UCSD-AML1 (cell line): ENCODE measurements around the gene PCDHA1.
A peak's percentile ranks its signal among the peaks of the same experiment; 100 is the strongest.
"Not testable (repeated sequence)": the region's sequence is repeated elsewhere in the genome, so short reads cannot be mapped to it uniquely, and the experiment has no call there.

ENCODE experiments used
- DNase-seq: peaks from one replicate; lab custom pipeline; 2025; ENCODE audit not compliant: unreplicated experiment; lab: John Stamatoyannopoulos, UW

Gene PCDHA1

DNA sequence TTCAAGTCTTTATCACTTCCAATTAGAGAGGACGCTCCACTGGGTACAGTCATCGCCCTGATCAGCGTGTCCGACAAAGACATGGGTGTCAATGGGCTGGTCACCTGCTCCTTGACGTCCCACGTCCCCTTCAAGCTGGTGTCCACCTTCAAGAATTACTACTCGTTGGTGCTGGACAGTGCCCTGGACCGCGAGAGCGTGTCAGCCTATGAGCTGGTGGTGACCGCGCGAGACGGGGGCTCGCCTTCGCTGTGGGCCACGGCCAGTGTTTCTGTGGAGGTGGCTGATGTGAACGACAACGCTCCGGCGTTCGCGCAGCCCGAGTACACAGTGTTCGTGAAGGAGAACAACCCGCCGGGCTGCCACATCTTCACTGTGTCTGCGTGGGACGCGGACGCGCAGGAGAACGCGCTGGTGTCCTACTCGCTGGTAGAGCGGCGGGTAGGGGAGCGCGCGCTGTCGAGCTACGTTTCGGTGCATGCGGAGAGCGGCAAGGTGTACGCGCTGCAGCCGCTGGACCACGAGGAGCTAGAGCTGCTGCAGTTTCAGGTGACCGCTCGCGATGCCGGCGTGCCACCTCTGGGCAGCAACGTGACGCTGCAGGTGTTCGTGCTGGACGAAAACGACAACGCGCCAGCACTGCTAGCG is 22.4 kb downstream of the PCDHA1 start:
- DNase-seq = not testable (repeated sequence)

- DNase-seq = no peak
Observed at GRCh38 chr5:140808889-140809291, 22.9 kb downstream of the PCDHA1 start.

DNA sequence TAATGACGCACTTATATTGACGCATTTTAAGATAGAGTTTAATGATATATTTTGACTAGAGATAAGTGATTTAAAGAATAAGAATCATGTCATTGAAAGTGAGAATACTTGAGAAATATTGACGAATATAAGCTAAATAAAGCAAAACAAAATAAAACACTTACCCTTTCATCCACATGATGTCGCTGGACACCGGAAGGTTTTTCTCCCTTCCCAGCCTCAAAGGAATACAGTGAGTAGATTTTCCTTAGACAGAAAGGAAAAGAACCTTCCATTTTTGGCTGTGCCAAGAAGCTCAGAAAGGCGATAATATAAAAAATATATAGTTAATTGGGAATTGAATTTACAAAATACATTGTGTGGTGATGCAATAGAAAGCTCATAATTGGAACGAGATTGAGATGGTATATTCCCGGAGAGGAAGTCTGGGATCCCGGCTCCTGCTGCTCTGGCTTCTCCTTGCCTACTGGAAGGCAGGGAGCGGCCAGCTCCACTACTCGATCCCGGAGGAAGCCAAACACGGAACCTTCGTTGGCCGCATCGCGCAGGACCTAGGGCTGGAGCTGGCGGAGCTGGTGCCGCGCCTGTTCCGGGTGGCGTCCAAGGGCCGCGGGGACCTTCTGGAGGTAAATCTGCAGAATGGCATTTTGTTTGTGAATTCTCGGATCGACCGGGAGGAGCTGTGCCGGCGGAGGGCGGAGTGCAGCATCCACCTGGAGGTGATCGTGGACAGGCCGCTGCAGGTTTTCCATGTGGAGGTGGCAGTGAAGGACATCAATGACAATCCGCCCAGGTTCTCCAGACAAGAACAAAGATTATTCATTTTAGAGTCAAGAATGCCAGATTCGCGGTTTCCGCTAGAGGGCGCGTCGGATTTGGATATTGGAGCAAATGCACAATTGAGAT is 35.7 kb downstream of the PCDHA1 start, which contains the start of gene PCDHA5:
PCDHA5 (plus strand) TSS at position 239 of the 906 bp plus-strand sequence.
- no peak for DNase-seq

GRCh38 chr5:140822281-140822629 is 36.3 kb downstream of the PCDHA1 start:
- no peak for DNase-seq

- not testable (repeated sequence) for DNase-seq
Observed at GRCh38 chr5:140822969-140823368, 37.0 kb downstream of the PCDHA1 start.

- no peak for DNase-seq
Observed at GRCh38 chr5:140823475-140823874, 37.5 kb downstream of the PCDHA1 start.

DNA sequence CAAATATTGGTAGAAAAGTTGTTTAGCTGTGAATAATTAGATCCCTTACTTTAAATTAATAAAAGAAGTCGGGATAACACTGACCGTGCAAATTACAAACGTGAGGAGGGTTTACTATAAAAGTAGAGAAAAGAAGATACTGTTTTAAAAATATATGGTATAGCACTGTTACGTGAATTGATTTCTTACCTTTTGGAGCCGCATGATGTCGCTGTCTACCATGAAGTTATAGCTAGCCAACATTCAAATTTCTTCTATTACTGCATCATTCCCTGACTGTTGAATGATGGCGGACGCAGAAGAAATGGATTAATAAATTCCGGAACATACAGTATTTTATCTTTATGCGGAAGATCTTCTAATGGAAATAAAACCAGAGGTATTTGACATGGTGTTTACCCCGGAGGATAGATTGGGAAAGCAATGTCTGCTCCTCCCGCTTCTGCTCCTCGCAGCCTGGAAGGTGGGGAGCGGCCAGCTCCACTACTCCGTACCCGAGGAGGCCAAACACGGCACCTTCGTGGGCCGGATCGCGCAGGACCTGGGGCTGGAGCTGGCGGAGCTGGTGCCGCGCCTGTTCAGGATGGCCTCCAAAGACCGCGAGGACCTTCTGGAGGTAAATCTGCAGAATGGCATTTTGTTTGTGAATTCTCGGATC is 41.9 kb downstream of the PCDHA1 start, which contains the start of gene PCDHA6:
PCDHA6 (plus strand) TSS at position 257 of the 658 bp plus-strand sequence; CDS start at position 389, 132 bp downstream.
- no peak for DNase-seq

DNA sequence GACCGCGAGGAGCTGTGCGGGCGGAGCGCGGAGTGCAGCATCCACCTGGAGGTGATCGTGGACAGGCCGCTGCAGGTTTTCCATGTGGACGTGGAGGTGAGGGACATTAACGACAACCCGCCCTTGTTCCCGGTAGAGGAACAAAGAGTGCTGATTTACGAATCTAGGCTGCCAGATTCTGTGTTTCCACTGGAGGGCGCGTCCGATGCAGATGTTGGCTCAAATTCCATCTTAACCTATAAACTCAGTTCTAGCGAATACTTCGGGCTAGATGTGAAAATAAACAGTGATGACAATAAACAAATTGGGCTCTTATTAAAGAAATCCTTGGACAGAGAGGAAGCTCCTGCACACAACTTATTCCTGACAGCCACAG is 42.4 kb downstream of the PCDHA1 start:
- DNase-seq = no peak

DNA sequence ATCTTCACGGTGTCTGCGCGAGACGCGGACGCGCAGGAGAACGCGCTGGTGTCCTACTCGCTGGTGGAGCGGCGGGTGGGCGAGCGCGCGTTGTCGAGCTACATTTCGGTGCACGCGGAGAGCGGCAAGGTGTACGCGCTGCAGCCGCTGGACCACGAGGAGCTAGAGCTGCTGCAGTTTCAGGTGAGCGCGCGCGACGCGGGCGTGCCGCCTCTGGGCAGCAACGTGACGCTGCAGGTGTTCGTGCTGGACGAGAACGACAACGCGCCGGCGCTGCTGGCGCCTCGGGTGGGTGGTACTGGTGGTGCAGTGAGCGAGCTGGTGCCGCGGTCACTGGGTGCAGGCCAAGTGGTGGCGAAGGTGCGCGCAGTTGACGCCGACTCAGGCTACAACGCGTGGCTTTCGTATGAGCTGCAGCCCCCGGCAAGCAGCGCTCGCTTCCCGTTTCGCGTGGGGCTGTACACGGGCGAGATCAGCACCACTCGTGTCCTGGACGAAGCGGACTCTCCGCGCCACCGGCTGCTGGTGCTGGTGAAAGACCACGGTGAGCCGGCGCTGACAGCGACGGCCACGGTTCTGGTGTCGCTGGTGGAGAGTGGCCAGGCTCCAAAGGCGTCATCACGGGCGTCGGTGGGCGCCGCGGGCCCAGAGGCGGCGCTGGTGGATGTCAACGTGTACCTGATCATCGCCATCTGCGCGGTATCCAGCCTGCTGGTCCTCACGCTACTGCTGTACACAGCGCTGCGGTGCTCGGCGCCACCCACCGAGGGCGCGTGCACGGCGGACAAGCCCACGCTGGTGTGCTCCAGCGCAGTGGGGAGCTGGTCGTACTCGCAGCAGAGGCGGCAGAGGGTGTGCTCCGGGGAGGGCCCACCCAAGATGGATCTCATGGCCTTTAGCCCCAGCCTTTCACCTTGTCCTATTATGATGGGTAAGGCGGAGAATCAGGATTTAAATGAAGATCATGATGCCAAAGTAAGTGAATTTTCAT is 43.9 kb downstream of the PCDHA1 start:
- DNase-seq = not testable (repeated sequence)

GRCh38 chr5:140833993-140834392 is 48.1 kb downstream of the PCDHA1 start, which contains the start of gene PCDHA7:
TSS of gene PCDHA7 (plus strand) at chr5:140834269. CDS start at chr5:140834384, 115 bp downstream.
- no peak for DNase-seq

- DNase-seq = not testable (repeated sequence)
Observed at GRCh38 chr5:140834439-140835008, 48.6 kb downstream of the PCDHA1 start.

GRCh38 chr5:140835622-140836510 is 49.9 kb downstream of the PCDHA1 start:
- no peak for DNase-seq

- DNase-seq = peak; percentile 38
Observed at GRCh38 chr5:140840978-140841962, 55.3 kb downstream of the PCDHA1 start, which contains the start of gene PCDHA8. TSS of gene PCDHA8 (plus strand) at chr5:140841187. CDS start at chr5:140841322, 135 bp downstream.

DNA sequence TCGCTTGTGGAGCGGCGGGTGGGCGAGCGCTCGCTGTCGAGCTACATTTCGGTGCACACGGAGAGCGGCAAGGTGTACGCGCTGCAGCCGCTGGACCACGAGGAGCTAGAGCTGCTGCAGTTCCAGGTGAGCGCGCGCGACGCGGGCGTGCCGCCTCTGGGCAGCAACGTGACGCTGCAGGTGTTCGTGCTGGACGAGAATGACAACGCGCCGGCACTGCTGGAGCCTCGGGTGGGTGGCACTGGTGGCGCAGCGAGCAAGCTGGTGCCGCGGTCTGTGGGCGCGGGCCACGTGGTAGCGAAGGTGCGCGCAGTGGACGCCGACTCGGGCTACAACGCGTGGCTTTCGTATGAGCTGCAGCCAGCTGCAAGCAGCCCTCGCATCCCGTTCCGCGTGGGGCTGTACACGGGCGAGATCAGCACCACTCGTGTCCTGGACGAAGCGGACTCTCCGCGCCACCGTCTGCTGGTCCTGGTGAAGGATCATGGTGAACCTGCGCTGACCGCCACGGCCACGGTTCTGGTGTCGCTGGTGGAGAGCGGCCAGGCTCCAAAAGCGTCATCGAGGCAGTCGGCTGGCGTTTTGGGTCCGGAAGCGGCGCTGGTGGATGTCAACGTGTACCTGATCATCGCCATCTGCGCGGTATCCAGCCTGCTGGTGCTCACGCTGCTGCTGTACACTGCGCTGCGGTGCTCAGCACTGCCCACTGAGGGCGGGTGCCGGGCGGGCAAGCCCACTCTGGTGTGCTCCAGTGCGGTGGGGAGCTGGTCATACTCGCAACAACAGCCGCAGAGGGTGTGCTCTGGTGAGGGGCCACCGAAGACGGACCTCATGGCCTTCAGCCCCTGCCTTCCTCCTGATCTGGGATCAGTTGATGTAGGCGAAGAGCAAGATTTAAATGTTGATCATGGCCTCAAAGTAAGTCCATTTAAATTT is 57.1 kb downstream of the PCDHA1 start:
- no peak for DNase-seq

DNA sequence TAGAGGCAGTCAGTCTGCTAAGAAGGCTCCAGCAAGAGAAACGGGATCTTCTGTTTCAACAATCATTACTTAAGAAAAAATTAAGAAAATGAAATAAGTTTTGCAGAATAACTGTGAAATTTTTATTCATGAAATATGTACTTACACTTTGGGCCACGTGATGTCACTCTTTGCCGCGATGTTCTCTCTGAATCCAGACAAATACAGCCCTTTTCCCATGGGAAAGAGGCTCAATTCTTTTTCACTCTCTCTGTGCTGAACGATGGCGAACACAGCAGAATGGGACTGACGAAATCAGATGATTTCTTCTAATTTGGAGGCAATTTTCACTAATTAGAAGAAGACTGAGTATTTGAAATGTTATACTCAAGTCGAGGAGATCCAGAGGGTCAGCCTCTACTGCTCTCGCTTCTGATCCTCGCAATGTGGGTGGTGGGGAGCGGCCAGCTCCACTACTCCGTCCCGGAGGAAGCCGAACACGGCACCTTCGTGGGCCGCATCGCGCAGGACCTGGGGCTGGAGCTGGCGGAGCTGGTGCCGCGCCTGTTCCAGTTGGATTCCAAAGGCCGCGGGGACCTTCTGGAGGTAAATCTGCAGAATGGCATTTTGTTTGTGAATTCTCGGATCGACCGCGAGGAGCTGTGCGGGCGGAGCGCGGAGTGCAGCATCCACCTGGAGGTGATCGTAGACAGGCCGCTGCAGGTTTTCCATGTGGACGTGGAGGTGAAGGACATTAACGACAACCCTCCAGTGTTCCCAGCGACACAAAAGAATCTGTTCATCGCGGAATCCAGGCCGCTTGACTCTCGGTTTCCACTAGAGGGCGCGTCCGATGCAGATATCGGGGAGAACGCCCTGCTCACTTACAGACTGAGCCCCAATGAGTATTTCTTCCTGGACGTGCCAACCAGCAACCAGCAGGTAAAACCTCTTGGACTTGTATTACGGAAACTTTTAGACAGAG is 62.5 kb downstream of the PCDHA1 start, which contains the start of gene PCDHA9:
PCDHA9 (plus strand) TSS at position 244 of the 964 bp plus-strand sequence; CDS start at position 358, 114 bp downstream.
- not testable (repeated sequence) for DNase-seq
